IPS-18c (cell line): ENCODE data around the gene TNRC6C.
"Not testable (repeated sequence)": the region's sequence is repeated elsewhere in the genome, so short reads cannot be mapped to it uniquely, and the experiment has no call there.

ENCODE experiments used
- H3K4me3 ChIP-seq: 2 replicates; pipeline ENCODE4 v1.7.0; 2013; ENCODE audit warnings: low read depth, mild to moderate bottlenecking, low read length, moderate library complexity; ENCODE audit not compliant: insufficient read depth
- H3K9me3 ChIP-seq: one replicate; pipeline ENCODE4 v1.6.1; 2013; ENCODE audit warnings: mild to moderate bottlenecking, low read length, moderate library complexity; ENCODE audit not compliant: control insufficient read depth, insufficient read depth

The TNRC6C gene

DNA sequence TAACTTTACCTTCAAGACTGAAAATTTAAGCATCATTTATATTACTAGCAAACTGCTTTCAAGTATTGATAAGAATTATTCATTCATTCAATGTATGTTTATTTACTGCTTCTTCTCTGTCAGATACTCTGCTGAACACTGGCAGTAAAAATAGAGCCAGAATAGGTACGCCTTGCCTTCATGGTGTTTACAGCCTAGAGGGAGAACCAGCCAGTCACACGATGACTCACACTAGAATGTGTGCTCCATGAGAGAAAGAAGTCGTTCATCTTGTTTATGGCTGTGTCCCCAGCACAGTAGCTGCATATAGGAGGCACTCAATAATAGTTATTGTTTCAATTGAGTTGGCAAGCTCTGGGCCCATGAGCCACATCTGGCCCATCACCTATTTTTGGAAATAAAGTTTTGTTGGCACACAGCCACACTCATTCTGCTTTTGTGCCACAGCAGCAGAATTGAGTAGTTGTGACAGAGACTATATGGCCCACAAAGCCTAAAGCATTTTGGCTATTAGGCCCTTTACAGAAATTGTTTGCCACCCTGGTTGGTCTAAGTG, 85.9 kb downstream of the TNRC6C start:
- Histone ChIP-seq H3K9me3 (no peaks in the 10 kb centered on the region), H3K4me3 (no peak overlapping the region)

DNA sequence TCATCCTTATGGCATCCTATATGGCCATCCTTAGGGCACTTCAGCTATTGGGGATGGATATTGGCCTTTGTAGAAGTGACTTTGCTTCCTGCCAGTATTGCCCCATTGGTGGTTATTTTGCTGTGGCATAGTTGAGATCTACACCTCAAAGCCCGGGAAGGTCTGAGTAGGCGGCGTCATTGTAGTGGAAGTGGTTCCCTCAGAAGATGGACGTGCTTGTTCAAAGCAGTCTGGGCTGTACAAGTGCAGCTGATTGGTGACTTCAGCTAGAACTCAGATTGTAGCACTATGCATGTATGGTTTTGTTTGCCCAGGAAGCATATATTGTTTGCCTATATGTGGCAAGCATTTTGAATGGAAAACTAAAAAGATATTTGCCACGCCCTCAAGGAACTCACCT, 86.8 kb downstream of the TNRC6C start:
- Histone ChIP-seq H3K4me3 (no peak overlapping the region), H3K9me3 (no peaks in the 10 kb centered on the region)

DNA sequence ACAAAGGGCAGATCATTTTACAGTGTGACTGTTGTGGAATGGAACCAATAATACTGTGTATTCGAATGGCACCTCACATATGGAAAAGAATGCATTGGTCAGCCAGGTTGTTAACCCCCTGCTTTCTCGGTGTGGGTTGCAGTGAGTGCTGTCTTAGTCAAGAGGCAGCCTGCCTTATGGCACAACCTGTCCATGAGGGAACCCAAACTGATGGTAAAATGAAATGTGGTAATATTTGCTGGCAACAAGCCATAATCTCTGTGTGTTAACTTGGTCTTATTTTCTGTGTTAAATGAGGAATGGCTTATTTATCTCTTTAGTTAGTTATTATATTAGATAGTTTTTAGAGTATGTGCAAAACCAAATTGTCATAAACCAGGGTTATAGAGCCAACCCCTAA, 88.4 kb downstream of the TNRC6C start:
- Histone ChIP-seq H3K9me3 (no peaks in the 10 kb centered on the region), H3K4me3 (no peak overlapping the region)

DNA sequence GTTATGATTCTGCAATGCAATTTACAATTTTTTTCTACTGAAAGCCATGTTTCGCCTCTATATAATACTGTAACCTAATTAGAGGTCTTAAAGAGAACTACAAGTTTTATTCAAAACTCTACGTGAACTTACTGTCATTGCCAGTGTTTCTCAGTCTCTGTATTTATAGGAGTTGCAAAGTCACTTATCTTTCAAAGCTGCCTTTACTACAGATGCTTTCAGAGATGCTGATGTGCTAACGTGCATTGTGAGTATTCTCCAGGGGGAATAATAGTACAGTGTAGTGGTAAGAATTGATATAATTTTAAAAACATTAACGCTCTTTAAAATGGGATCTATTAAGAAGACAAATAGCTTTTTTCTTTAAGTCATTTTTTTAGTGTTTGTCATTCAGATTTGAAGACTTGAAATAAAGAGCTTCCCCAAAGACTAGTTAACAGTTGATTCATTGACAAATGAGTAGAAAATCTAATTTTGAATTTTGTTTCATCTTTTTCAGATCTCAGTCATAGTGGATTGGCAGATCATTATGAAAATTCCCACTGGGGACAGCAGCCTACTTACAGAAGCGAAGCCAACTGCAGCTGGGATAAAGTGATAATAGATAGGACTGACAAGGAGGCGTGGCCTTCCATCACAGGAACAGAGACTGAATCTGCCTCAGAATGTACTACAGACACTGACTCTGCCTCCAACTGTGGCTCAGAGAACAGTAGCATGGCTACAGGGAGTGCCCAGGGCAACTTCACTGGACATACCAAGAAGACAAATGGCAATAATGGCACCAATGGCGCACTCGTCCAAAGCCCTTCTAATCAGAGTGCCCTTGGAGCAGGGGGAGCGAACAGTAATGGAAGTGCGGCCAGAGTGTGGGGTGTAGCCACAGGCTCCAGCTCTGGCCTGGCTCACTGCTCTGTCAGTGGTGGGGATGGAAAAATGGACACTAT, 90.1 kb downstream of the TNRC6C start:
- no peak overlapping the region for H3K4me3 ChIP-seq
- H3K9me3 ChIP-seq: no peaks in the 10 kb centered on the region

DNA sequence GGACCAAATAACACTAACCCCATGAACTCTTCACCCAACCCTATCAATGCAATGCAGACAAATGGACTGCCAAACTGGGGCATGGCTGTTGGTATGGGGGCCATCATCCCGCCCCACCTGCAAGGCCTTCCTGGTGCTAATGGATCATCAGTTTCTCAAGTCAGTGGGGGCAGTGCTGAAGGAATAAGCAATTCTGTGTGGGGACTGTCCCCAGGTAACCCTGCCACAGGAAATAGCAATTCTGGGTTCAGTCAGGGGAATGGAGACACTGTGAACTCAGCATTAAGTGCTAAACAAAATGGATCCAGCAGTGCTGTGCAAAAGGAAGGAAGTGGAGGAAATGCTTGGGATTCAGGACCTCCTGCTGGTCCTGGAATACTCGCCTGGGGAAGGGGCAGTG, 91.1 kb downstream of the TNRC6C start:
- H3K9me3 ChIP-seq: no peaks in the 10 kb centered on the region

DNA sequence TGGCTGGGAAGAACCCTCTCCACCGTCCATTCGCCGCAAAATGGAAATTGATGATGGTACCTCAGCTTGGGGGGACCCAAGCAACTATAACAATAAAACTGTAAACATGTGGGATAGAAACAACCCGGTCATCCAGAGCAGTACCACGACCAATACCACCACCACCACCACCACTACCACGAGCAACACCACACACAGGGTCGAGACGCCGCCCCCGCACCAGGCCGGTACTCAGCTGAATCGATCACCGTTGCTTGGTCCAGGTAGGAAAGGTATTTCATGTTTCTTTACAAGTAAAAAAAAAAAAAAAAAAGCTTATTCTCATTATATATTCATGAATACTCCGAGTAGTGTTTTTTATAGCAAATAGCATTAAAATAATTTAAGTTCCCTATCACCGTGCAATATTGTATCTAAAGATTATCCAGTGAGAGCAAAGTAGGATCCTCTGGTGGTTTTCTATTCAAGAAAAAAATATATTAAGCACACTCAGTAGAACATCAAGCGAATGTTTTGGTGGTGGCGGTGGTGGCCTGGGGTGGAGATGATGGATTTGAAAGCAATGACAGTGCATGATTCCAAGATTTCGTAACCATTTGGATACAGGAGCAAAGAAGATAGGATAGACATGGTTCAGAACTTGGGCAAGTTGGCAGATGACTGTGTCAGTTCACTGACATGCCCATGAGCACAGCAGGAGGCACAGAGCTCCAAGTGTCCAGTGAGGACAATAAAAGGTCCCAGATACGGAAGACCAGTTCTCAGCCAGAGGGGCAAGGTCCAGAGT, 92.9 kb downstream of the TNRC6C start:
- Histone ChIP-seq H3K9me3 (no peaks in the 10 kb centered on the region), H3K4me3 (no peak overlapping the region)

More for the DNA sequence above, 91.1 kb downstream of the TNRC6C start:
- H3K4me3 ChIP-seq: no peak overlapping the region

DNA sequence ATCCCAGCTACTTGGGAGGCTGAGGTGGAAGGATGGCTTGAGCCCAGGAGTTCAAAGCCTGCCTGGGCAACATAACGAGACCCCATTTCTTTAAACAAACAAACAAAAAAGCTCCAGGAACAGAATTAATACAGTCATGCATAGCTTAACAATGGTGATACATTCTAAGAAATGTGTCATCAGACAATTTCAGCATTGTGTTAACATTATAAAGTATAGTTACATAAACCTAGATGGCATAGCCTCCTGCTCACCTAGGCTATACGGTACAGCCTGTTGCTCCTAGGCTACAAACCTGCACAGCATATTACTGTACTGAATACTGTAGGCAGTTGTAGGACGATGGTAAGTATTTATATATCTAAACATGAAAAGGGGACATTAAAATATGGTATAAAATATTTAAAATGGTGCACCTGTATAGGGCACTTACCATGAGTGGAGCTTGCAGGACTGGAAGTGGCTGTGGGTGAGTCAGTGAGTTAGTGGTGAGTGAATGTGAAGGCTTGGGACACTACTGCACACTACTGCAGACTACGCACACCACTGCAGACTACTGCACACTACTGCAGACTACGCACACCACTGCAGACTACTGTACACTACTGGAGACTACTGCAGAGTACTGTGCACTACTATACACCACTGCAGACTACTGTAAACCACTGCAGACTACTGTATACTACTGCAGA, 95.4 kb downstream of the TNRC6C start:
- H3K9me3 ChIP-seq: no peaks in the 10 kb centered on the region
- no peak overlapping the region for H3K4me3 ChIP-seq

DNA sequence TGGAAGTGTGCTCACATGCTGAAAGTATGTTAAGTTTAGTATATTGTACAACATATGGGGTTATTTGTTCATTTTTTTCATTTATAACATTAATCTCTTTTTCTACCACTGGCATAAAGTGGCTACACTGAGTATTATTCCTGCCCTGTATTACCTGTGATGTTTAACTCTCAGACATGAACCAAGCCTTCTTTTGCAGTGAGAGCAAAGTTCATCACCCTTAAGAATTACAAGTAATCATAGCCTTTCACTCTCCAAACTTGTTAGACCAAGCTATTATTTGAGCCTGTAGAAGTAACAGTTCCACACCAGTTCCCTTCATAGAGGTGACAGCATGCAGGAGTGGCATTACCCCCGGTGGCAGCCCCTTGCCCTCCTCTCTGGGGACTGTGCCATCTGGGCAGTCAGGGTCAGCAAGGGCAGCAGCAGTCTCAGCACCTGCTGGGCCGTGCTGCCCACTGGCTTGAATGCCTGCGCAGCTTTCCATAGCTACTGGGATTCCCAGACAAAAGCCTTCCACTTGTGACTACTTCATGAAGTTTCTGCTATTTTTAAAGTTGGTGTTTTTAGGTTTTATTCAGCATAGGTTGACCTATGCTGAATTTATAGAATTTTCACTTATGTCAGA, 98.7 kb downstream of the TNRC6C start:
- H3K9me3 ChIP-seq: no peaks in the 10 kb centered on the region
- no peak overlapping the region for H3K4me3 ChIP-seq

DNA sequence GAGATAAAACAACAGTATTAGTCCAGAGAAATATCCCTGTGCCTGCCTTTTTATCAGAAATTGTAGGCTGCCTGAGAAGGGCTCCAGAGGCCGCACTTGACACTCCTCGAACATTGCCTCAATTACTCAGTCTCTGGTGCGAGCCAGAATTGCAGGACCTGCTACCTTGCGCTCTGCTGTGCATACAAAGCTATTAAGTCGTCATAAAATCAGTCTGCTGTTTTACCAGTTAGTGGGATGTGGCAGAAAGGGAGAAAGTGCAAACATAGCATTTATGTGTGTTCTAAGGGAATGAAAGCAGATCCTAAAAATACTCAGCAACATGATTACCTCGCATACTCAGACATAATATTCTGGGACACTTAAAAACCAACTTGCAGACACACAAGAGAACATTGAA, 99.5 kb downstream of the TNRC6C start:
- no peak overlapping the region for H3K4me3 ChIP-seq
- no peaks in the 10 kb centered on the region for H3K9me3 ChIP-seq

DNA sequence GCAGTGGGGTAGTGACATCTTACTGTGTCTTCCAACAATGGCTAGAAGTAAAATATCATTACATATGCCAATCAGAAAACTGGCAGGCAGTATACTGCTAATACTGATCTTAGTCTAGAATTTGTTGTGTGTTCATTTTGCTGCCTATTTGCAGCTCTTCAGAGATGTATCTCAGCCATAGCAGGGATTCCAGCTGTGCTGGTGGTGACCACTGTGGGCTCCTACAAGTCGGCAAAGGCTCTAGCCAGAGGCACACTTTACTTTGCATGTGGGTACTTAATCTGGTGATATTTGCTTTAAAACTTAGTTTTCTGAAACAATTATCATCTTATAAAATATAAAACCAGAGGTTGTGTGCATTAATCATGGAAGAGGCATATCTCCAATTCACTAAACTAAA, 100.1 kb downstream of the TNRC6C start:
- Histone ChIP-seq H3K4me3 (no peak overlapping the region), H3K9me3 (no peaks in the 10 kb centered on the region)

DNA sequence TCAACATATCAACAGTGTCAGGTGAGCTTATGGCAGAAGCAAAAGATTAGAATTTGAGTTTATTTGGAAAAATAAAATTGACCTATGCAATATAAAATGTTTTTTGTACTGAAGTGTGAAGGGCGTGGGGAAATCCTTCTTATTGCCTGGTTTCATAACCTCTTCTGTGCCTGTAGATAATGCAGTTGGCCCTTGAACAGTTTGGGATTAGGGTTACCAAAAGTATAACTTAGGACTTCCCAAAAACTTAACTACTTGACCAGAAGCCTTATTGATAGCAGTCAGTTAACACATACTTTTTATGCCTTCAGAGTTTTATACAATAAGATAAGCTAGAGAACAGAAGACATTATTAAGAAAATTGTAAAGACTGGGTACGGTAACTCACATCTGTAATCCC, 104.1 kb downstream of the TNRC6C start:
- Histone ChIP-seq H3K9me3 (no peaks in the 10 kb centered on the region), H3K4me3 (no peak overlapping the region)

DNA sequence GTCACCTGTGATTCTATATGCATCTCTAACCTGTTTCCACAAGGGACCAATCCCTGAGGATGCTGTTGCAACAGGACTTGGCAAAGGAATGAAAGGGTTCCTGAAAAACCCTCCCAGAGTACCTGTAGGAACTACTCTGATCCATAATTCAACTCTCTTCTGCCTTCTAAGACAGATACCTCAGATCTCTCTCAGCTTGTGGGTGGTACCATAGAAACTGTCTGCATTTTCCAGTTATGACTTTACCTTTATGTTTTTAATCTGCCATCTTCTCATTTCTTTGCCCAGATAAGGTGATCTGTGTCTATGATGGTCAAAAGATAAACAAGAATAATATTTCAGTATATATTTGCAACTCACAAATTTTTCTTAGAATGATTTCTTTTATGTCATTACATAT, 105.0 kb downstream of the TNRC6C start:
- Histone ChIP-seq H3K4me3 (no peak overlapping the region), H3K9me3 (no peaks in the 10 kb centered on the region)

DNA sequence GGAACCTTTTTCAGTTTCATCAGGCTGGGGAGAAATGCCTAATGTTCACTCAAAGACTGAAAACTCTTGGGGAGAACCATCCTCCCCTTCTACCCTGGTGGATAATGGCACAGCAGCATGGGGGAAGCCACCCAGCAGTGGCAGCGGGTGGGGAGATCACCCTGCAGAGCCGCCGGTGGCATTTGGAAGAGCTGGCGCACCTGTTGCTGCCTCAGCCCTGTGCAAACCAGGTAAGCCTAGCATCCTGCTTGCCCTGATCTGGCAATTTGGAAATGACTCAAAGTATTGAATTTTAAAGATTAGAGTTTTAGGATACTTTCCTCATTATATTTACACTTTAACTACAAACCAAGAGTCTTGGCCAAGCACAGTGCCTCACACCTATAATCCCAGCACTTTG, 106.2 kb downstream of the TNRC6C start:
- H3K4me3 ChIP-seq: no peak overlapping the region

DNA sequence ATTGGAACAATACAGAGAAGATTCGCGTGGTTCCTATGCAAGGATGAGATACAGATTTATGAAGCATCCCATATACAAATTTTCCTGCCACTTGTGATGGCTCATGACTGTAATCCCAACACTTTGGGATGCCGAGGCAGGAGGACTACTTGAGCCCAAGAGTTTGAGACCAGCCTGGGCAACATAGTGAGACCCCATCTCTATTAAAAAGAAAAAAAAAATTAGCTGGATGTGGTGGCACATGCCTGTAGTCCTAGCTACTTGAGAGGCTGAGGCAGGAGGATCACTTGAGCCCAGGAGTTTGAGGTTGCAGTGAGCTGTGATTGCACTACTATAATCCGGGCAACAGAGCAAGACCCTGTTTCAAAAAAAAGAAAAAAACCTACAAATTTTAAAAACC, 108.5 kb downstream of the TNRC6C start:
- H3K9me3 ChIP-seq, H3K4me3 ChIP-seq: not testable (repeated sequence)

More for the DNA sequence above, 106.2 kb downstream of the TNRC6C start:
- H3K9me3 ChIP-seq: no peaks in the 10 kb centered on the region

DNA sequence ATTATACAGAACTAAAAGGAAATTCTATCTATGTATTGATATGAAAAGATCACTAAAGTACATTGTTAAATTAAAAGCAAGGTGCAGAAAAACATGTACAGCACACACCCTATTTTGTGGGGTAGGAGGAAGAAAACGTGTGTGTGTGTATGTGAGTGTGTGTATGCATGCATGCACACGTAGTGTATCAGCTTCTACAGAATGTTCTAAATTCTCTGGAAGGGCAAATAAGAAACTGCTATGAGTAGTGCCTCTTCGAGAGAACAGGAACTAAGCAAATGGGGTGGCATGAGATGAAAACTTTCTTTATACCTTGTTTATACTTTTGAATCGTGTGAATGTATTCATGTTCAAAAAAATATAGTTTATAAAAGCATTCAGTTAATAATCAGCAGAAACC, 111.2 kb downstream of the TNRC6C start:
- no peak overlapping the region for H3K4me3 ChIP-seq
- H3K9me3 ChIP-seq: no peaks in the 10 kb centered on the region

DNA sequence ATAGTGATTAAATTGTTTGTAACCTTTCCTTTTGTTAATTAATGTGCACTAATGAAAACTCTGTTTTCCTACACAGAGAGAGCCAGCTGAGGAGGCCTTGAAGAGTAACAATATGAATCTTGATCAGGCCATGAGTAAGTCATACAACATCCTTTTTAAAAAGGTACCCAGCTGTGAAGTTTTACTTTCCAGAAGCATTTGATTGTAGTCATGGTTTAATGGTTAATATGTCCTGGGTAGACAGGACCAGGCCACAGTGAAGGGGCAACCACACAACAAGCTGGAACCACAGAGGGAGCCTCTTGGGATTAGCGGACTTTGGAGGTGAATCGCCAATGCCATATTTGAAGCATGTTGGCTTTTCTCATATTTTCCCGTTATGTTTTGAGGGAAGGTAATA, 114.5 kb downstream of the TNRC6C start:
- Histone ChIP-seq H3K4me3 (no peak overlapping the region), H3K9me3 (no peaks in the 10 kb centered on the region)

DNA sequence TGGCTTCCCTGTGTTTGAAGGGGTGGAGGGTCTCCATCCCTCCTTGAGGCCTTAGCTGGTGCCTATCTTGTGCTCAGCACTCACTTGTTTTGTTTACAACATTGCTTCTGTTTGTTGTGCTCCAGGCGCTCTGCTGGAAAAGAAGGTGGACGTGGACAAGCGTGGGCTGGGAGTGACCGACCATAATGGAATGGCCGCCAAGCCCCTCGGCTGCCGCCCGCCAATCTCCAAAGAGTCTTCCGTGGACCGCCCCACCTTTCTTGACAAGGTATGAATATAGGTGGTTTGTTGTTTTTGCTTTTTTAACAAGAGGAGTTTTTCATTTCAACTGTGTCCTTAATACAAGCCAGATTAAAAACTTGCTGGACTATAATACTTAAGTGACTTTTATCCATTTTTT, 116.5 kb downstream of the TNRC6C start:
- H3K9me3 ChIP-seq: no peaks in the 10 kb centered on the region

More for the DNA sequence above, 116.5 kb downstream of the TNRC6C start:
- H3K4me3 ChIP-seq: no peak overlapping the region
